ENCODE data around the gene NADSYN1. TPM values are rescaled to one million over a fixed set of nuclear protein-coding genes. Genes with fewer than 3 reads are reported as not detected.

The NADSYN1 gene
- total RNA-seq, 2 donors from 2014 or later: 45.7 to 71.2 TPM

GRCh38 chr11:71450507-71450906 lies 2.5 kb upstream of the NADSYN1 start:
- H3K27ac ChIP-seq: peak overlapping the region in 3 of 4 donors; percentile 53 to 81 (median 74)
- no peaks in the 10 kb centered on the region for H3K27me3 ChIP-seq
- H3K9me3 ChIP-seq: no peaks in the 10 kb centered on the region
- no peak for DNase-seq
- TF ChIP-seq CTCF (IDR thresholded peaks at IDR 0.05) (no peak), POLR2A (IDR thresholded peaks at IDR 0.05) (no peak)
- H3K4me1 ChIP-seq: peaks cover 58% of the 10 kb centered on the region
- H3K36me3 ChIP-seq (replicated peaks in 1 of 2; ENCODE audit: insufficient read depth in 1 of 2, low read depth in 2 of 2): no peaks in the 10 kb centered on the region
- ATAC-seq: no peak
- WGBS, 2 donors: 48 to 49% methylated on average over 2 of the region's 2 CpGs
- intact Hi-C loops (cut with DNase I): no loop called here
- H3K4me3 ChIP-seq: no peak overlapping the region

- Histone ChIP-seq H3K27ac (peak overlapping the region in 3 of 4 donors; percentile 53 to 89 (median 74)), H3K4me3 (no peak overlapping the region), H3K36me3 (replicated peaks in 1 of 2; ENCODE audit: insufficient read depth in 1 of 2, low read depth in 2 of 2) (no peaks in the 10 kb centered on the region), H3K4me1 (peaks cover 58% of the 10 kb centered on the region), H3K27me3 (no peaks in the 10 kb centered on the region), H3K9me3 (no peaks in the 10 kb centered on the region)
- ATAC-seq: no peak
- 74 to 77% methylated on average over 3 of the region's 3 CpGs for WGBS, 2 donors
- DNase-seq: no peak
- intact Hi-C loops (cut with DNase I): no loop called here
- no peak for TF ChIP-seq POLR2A (IDR thresholded peaks at IDR 0.05)
- no peak for TF ChIP-seq CTCF (IDR thresholded peaks at IDR 0.05)
Observed at GRCh38 chr11:71450939-71451338, 2.1 kb upstream of the NADSYN1 start.

- Histone ChIP-seq H3K4me1 (peaks cover 57% of the 10 kb centered on the region), H3K4me3 (no peak overlapping the region), H3K27ac (peak overlapping the region; percentile 74 to 92 (median 90)), H3K9me3 (no peaks in the 10 kb centered on the region), H3K36me3 (replicated peaks in 1 of 2; ENCODE audit: insufficient read depth in 1 of 2, low read depth in 2 of 2) (peaks cover 0 to 1% of the 10 kb centered on the region in 2 donors), H3K27me3 (no peaks in the 10 kb centered on the region)
- DNase-seq (peak; percentile 33 to 60 (median 51)), ATAC-seq (no peak)
- intact Hi-C loops (cut with DNase I): no loop called here
- WGBS, 2 donors: 18 to 44% methylated on average over 9 of the region's 9 CpGs
- TF ChIP-seq POLR2A (IDR thresholded peaks at IDR 0.05) (no peak), CTCF (IDR thresholded peaks at IDR 0.05) (no peak)
Observed at GRCh38 chr11:71451596-71452198, 1.3 kb upstream of the NADSYN1 start.

GRCh38 chr11:71452199-71453036 lies 585 bp upstream of the NADSYN1 start:
- H3K4me3 ChIP-seq: peak overlapping the region; percentile 6 to 91
- intact Hi-C loops (cut with DNase I): no loop called here

More at GRCh38 chr11:71452199-71453036, 585 bp upstream of the NADSYN1 start:
- ATAC-seq: peak; percentile 22
- Histone ChIP-seq H3K4me1 (peaks cover 50% of the 10 kb centered on the region), H3K27me3 (no peaks in the 10 kb centered on the region), H3K36me3 (replicated peaks in 1 of 2; ENCODE audit: insufficient read depth in 1 of 2, low read depth in 2 of 2) (peaks cover under 1 to 6% of the 10 kb centered on the region in 2 donors), H3K27ac (peak overlapping the region; percentile 74 to 92 (median 90)), H3K9me3 (no peaks in the 10 kb centered on the region)
- 1% methylated on average over 35 to 36 of the region's 40 CpGs for WGBS, 2 donors
- DNase-seq: peak; percentile 56 to 75 (median 66)
- TF ChIP-seq POLR2A (IDR thresholded peaks at IDR 0.05): peak in 1 of 3 donors; percentile 35
- TF ChIP-seq CTCF (IDR thresholded peaks at IDR 0.05): peak in 1 of 7 experiments; percentile 23

All from body of pancreas (tissue), 4 donors.